CD4-positive, alpha-beta T cell treated with Interleukin-4 for 1 hour (primary cell): Measurements from ENCODE around the gene FAM193B.

ENCODE experiments used
- DNase-seq, 2 donors: peaks; one replicate each; pipeline ENCODE4 v3.0.0-alpha.2; 2020 to 2022

The FAM193B gene

GRCh38 chr5:177483042-177483441 is 71.3 kb downstream of the FAM193B start:
- no peak for DNase-seq

GRCh38 chr5:177482359-177482795 is 72.0 kb downstream of the FAM193B start:
- DNase-seq = no peak

DNA sequence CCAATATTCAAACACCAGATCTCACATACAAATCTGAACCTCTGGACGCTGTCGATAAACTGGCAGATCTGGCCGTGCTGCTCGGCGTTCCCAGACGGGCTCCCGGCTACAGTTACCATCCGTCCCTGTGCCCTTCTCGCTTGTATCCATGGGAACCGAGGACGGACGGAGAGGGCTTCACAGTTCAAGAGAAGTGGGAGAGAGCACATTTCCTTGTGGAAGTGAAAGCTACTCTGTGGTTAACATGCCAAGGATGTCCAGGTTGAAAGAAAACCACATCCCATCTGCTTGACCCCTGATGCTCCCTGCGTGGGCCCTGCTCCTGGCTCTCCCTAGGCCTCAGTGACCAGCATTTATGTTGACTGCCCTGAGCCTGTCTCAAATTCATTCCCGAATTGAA is 74.6 kb downstream of the FAM193B start:
- no peak for DNase-seq

GRCh38 chr5:177478711-177479646 is 75.4 kb downstream of the FAM193B start:
- DNase-seq = peak; percentile 29 to 57

- no peak for DNase-seq
These were observed 76.5 kb downstream of the FAM193B start for GRCh38 chr5:177477701-177478477.

DNA sequence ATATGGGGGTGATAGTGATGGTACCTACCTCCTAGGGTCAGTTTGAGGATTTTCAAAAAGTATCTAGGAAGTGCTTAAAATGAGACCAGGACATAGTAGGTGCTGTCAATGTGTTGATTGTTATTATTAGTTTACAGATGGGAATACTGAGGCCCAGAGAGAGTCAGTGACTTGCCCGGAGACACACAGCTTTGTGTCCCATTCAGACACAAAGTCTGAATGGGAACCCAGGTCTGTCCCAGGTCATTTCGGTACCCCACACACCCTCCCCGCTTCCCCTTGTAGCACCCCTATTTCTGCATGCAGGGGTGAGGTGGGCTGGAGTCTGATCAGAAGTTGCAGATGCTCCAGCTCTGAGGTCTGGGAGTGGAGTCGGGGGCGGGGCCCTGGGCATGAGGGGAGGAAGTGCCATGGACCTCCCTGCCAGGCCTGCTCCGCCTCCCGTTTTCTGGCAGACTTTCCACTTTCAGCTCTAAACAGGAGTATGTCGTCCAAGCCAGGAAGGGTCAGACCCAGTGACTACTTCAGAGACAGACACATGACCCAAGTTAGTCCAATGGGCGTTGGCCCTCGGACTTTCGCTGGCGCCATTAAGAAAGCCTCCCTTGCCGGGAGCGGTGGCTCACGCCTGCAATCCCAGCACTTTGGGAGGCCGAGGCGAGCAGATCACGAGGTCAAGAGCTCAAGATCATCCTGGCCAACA is 77.7 kb downstream of the FAM193B start:
- DNase-seq = no peak

DNA sequence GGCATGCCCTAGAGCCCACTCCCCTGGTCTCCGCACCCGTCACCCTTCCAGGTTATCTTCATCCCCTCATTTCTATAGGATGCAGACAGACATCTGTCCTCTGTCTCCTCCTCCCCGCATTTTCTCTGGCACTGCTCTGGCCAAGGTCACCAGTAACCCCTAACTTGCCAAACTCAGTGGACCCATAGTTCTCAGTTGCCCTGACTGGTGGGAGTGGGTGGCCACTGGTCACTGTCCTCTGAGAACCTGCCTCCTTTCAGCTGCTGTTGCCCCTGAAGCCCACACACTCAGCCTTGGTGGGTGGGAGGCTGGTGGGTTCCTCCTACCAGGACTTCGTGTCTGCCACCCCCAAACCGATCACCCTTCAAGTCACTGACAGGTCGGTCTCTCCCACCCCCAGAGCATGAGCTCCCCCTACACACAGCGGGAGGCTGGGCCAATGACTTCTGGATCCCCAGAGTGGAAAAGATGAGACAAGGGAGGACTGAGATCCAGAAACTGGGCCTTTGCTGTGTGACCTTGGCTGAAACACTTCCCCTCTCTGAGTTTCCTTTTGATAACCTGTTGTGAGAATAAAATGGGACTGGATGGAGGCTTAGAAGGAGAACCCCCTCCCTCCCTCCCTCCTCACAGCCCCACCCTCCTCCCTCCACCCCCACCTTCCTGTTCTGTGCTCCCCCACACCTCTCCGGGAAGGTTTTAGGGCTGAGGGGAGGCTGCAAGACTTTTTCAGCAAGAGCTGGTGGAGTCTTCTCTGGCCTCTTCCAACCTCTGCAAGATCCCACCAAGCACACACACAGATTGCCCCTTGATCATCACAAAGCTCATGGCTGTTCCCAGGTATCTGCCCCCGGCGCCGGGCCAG is 78.6 kb downstream of the FAM193B start:
- no peak for DNase-seq

DNA sequence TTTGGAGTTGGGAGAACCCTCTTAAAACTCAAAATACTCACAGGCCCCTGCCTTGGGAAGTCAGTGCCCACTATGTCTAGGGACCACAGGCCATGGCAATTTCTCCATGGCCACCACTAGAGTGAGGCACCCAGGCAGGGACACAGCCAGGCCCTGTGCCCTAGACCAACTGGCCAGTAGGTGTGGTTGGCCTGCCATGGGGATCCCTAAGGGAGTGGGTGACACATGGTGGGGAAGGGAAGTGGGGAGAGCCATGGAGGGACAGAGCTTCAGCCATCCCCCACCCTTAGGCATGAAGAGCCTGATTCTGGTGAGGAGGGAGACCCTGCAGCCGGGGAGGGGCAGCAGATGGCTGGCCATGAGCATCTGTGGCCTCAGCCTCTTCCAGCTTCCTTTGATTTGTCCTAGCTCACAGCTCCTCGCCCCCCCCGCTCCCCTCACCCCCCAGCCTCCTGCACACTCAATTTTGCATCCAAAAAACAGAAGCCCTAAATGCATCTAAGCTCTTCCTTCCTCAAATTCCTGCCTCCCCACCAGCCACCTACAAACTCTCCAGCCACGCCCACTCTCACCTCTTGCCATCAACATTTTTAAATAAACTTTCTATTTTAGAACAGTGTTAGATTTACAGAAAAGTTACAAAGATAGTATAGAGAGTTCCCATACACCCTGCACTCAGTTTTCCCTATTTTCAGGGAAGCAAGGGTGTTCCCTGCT is 79.4 kb downstream of the FAM193B start:
- no peak for DNase-seq

GRCh38 chr5:177474002-177474476 is 80.3 kb downstream of the FAM193B start:
- DNase-seq = no peak

- DNase-seq = no peak
These were observed 80.8 kb downstream of the FAM193B start, which contains the start of gene DBN1 for GRCh38 chr5:177473443-177474001. Gene DBN1, minus strand, starts transcription at chr5:177473634. Its CDS starts 113 bp downstream, at chr5:177473521.

GRCh38 chr5:177472460-177473442 is 81.6 kb downstream of the FAM193B start:
- peak; percentile 61 to 62 for DNase-seq

GRCh38 chr5:177471610-177472356 is 82.6 kb downstream of the FAM193B start:
- peak in 1 of 2 donors; percentile 30 for DNase-seq

GRCh38 chr5:177470759-177471536 is 83.4 kb downstream of the FAM193B start:
- DNase-seq = no peak
